Activated naive CD8-positive, alpha-beta T cell treated with anti-CD3 and anti-CD28 coated beads, Interleukin-2, amount 50 U/mL, for 24 hours (primary cell): ENCODE measurements around the gene MAP4K4.
"Not testable (repeated sequence)": the region's sequence is repeated elsewhere in the genome, so short reads cannot be mapped to it uniquely, and the experiment has no call there.

Source experiments
- ATAC-seq: fragments of 150-1000 bp; cut with Tn5 transposase; one replicate; pipeline ENCODE4 v1.10.0; 2021
- DNase-seq: peaks from one replicate; pipeline ENCODE4 v3.0.0; 2021
- H3K27ac Mint-ChIP-seq: one replicate; pipeline ENCODE4 v1.8.0; 2021; ENCODE audit warnings: mild to moderate bottlenecking, mixed read lengths
- H3K27me3 Mint-ChIP-seq: one replicate; pipeline ENCODE4 v1.8.0; 2021; ENCODE audit warnings: mixed read lengths
- H3K36me3 Mint-ChIP-seq: one replicate; pipeline ENCODE4 v1.8.0; 2021; ENCODE audit warnings: low read depth, mixed read lengths
- H3K4me1 Mint-ChIP-seq: one replicate; pipeline ENCODE4 v1.8.0; 2021; ENCODE audit warnings: mixed read lengths
- H3K4me3 Mint-ChIP-seq: one replicate; pipeline ENCODE4 v1.8.0; 2021; ENCODE audit warnings: mild to moderate bottlenecking, moderate library complexity, mixed read lengths
- H3K9me3 Mint-ChIP-seq: one replicate; pipeline ENCODE4 v1.8.0; 2021; ENCODE audit warnings: mixed read lengths

Gene MAP4K4

GRCh38 chr2:101769726-101770125 is 72.2 kb downstream of the MAP4K4 start:
- not testable (repeated sequence) for H3K27me3 Mint-ChIP-seq, H3K27ac Mint-ChIP-seq, DNase-seq, H3K9me3 Mint-ChIP-seq, ATAC-seq, H3K36me3 Mint-ChIP-seq, H3K4me3 Mint-ChIP-seq
- H3K4me1 Mint-ChIP-seq = peaks cover 92% of the 10 kb centered on the region

DNA sequence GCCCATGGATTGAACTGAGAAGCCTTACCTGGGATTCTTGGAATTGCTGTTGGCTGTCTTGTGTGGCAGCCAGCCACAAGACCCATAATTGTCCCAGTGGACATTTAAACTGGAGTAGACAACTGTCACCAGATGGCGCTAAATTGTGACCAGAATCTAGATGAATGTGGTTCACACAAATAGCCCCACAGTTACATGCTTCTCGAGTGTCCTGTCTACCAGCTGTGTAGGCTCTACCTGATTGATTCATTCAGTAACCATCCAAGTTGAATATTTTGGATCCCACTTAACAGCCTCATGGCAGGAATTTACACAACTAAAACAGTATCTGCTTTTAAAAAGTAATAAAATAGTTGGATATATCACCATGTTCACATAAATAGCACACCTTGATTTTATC is 73.2 kb downstream of the MAP4K4 start:
- Mint-ChIP-seq H3K36me3 (no peaks in the 10 kb centered on the region), H3K9me3 (no peaks in the 10 kb centered on the region), H3K4me1 (peaks cover 92% of the 10 kb centered on the region), H3K4me3 (no peak overlapping the region), H3K27ac (peak overlapping the region; percentile 60), H3K27me3 (no peaks in the 10 kb centered on the region)
- ATAC-seq = no peak
- no peak for DNase-seq

DNA sequence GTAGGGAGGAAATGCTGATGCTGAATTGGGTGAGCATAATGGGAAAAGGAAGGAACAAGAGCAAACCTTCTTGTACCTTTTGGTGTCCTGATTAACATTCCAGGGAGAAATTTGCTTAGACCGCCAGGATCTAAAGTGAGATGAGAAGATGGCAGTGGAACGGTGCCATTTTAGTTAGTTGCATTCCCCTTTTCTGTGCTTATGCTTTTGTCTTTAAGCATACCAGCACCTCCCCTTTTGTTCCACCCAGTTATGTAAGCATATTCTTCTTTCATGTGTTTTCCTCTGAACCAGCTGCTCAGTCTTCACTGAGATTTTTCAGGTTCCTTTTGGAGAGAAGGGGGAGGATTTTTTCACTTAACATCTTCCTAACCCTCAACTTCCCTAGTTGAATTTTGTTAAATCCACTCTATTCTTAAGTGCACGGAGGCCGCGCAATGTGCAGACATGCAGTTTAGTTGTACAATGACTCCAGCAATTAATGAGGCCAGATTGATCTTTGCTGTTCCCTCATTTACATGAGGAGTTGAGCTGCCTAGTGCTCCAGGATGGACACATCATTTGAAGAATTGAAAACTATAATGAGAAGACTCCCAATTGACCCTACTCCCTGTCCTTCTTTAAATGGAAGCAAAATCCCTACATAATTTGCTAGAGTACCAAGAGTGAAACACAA is 73.9 kb downstream of the MAP4K4 start:
- Mint-ChIP-seq H3K9me3 (no peaks in the 10 kb centered on the region), H3K27me3 (no peaks in the 10 kb centered on the region), H3K4me3 (no peak overlapping the region), H3K27ac (no peak overlapping the region), H3K36me3 (no peaks in the 10 kb centered on the region), H3K4me1 (peaks cover 89% of the 10 kb centered on the region)
- DNase-seq (no peak), ATAC-seq (no peak)

GRCh38 chr2:101771910-101772321 is 74.4 kb downstream of the MAP4K4 start:
- no peak for DNase-seq
- no peak for ATAC-seq
- Mint-ChIP-seq H3K4me1 (peaks cover 85% of the 10 kb centered on the region), H3K4me3 (no peak overlapping the region), H3K27ac (no peak overlapping the region), H3K36me3 (no peaks in the 10 kb centered on the region), H3K9me3 (no peaks in the 10 kb centered on the region), H3K27me3 (no peaks in the 10 kb centered on the region)

DNA sequence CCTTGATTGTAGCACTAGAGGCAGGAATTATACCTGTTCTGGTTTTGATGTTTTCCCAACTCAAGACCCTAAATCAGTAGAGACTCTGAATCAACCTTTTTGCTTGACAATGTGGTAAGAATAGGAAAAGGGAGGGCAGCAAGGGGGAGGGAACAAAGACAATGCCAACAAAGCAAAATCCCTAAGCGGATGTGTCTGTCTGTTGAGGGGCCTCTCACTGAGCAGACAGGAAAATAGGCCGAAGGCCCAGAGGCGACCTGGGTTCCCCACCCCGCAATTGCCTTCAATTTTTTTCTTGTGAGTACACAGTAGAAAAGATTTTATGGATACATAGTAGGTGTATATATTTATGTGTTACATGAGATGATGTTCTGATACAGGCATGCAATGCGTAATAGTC is 75.6 kb downstream of the MAP4K4 start:
- Mint-ChIP-seq H3K27me3 (no peaks in the 10 kb centered on the region), H3K4me1 (peaks cover 85% of the 10 kb centered on the region), H3K9me3 (no peaks in the 10 kb centered on the region), H3K27ac (no peak overlapping the region), H3K4me3 (no peak overlapping the region), H3K36me3 (no peaks in the 10 kb centered on the region)
- DNase-seq = no peak
- ATAC-seq = no peak

DNA sequence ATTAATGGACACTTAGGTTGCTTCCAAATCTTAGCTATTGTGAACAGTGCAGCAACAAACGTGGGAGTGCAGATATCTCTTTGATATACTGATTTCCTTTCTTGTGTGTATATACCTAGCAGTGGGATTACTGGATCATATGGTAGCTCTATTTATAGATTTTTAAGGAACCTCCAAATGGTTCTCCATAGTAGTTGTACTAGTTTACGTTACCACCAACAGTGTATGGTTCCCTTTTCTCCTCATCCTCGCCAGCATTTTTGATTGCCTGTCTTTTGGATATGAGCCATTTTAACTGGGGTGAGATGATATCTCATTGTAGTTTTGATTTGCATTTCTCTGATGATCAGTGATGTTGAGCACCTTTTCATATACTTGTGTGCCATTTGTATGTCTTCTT is 76.5 kb downstream of the MAP4K4 start:
- H3K27me3 Mint-ChIP-seq, ATAC-seq, H3K9me3 Mint-ChIP-seq, DNase-seq, H3K36me3 Mint-ChIP-seq, H3K4me3 Mint-ChIP-seq, H3K27ac Mint-ChIP-seq: not testable (repeated sequence)
- H3K4me1 Mint-ChIP-seq = peaks cover 84% of the 10 kb centered on the region

DNA sequence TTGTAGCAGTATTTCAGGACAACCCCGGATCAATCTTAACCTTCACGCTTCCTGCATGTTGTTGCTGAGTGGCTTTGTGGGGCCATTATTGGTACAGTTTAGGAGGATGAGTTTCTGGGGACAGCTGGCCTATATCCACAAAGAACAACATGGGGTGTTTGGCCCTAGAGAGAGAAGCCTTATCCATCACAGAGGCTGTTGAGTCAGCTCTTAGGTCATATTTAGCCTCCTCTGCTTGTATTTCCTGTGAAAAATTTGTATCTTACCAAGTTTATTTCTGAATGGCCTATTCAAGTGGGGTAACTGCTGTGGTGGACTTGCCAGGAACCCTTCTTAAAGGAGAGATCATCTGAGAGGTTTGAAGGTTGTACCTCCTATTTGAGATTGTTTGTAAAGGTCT is 77.6 kb downstream of the MAP4K4 start:
- H3K4me1 Mint-ChIP-seq = peaks cover 84% of the 10 kb centered on the region
- DNase-seq (no peak), ATAC-seq (no peak)
- H3K27ac Mint-ChIP-seq = no peak overlapping the region
- H3K36me3 Mint-ChIP-seq = no peaks in the 10 kb centered on the region
- no peaks in the 10 kb centered on the region for H3K27me3 Mint-ChIP-seq
- no peaks in the 10 kb centered on the region for H3K9me3 Mint-ChIP-seq
- no peak overlapping the region for H3K4me3 Mint-ChIP-seq

- no peak overlapping the region for H3K27ac Mint-ChIP-seq
- ATAC-seq = no peak
- DNase-seq = no peak
- no peaks in the 10 kb centered on the region for H3K9me3 Mint-ChIP-seq
- H3K4me3 Mint-ChIP-seq = no peak overlapping the region
- H3K36me3 Mint-ChIP-seq = no peaks in the 10 kb centered on the region
- no peaks in the 10 kb centered on the region for H3K27me3 Mint-ChIP-seq
- peaks cover 87% of the 10 kb centered on the region for H3K4me1 Mint-ChIP-seq
Observed at GRCh38 chr2:101775636-101776035, 78.1 kb downstream of the MAP4K4 start.

- no peaks in the 10 kb centered on the region for H3K36me3 Mint-ChIP-seq
- no peak overlapping the region for H3K27ac Mint-ChIP-seq
- peaks cover 85% of the 10 kb centered on the region for H3K4me1 Mint-ChIP-seq
- no peak overlapping the region for H3K4me3 Mint-ChIP-seq
- ATAC-seq (no peak), DNase-seq (no peak)
- no peaks in the 10 kb centered on the region for H3K27me3 Mint-ChIP-seq
- H3K9me3 Mint-ChIP-seq = no peaks in the 10 kb centered on the region
Observed at GRCh38 chr2:101776172-101777043, 78.9 kb downstream of the MAP4K4 start.

GRCh38 chr2:101777337-101777736 is 79.8 kb downstream of the MAP4K4 start:
- no peaks in the 10 kb centered on the region for H3K9me3 Mint-ChIP-seq
- no peak for DNase-seq
- H3K27ac Mint-ChIP-seq = no peak overlapping the region
- ATAC-seq = no peak
- H3K36me3 Mint-ChIP-seq = no peaks in the 10 kb centered on the region
- H3K4me3 Mint-ChIP-seq = no peak overlapping the region
- H3K27me3 Mint-ChIP-seq = no peaks in the 10 kb centered on the region
- peaks cover 85% of the 10 kb centered on the region for H3K4me1 Mint-ChIP-seq

GRCh38 chr2:101778102-101778501 is 80.6 kb downstream of the MAP4K4 start:
- no peak overlapping the region for H3K4me3 Mint-ChIP-seq
- H3K36me3 Mint-ChIP-seq = no peaks in the 10 kb centered on the region
- DNase-seq (no peak), ATAC-seq (no peak)
- H3K27me3 Mint-ChIP-seq = no peaks in the 10 kb centered on the region
- H3K4me1 Mint-ChIP-seq = peaks cover 85% of the 10 kb centered on the region
- no peak overlapping the region for H3K27ac Mint-ChIP-seq
- H3K9me3 Mint-ChIP-seq = no peaks in the 10 kb centered on the region

- H3K4me1 Mint-ChIP-seq = peaks cover 82% of the 10 kb centered on the region
- ATAC-seq (no peak), DNase-seq (no peak)
- H3K27ac Mint-ChIP-seq = no peak overlapping the region
- no peaks in the 10 kb centered on the region for H3K27me3 Mint-ChIP-seq
- H3K4me3 Mint-ChIP-seq = no peak overlapping the region
- H3K9me3 Mint-ChIP-seq = no peaks in the 10 kb centered on the region
- peaks cover 2% of the 10 kb centered on the region for H3K36me3 Mint-ChIP-seq
Observed at GRCh38 chr2:101779190-101779589, 81.7 kb downstream of the MAP4K4 start.

DNA sequence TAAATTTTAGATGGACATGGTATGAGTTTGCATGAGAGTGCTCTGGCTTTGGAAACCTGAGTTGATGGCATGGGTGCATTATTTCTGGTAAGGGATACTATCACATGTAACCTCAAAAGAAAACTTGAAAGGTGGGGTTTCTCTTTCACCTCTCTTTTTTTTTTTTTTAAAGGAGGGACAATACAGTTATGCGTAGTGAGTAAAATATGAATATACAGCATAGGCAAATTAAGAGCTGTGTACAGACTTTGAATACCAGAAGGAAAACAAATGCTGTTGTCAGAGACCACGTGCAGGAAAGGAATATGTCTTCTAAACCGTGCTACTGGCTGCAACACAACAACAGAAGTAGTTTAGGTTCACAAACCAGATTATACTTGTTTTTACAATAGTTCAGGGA is 82.1 kb downstream of the MAP4K4 start:
- Mint-ChIP-seq H3K36me3 (peaks cover 2% of the 10 kb centered on the region), H3K27ac (no peak overlapping the region)

DNA sequence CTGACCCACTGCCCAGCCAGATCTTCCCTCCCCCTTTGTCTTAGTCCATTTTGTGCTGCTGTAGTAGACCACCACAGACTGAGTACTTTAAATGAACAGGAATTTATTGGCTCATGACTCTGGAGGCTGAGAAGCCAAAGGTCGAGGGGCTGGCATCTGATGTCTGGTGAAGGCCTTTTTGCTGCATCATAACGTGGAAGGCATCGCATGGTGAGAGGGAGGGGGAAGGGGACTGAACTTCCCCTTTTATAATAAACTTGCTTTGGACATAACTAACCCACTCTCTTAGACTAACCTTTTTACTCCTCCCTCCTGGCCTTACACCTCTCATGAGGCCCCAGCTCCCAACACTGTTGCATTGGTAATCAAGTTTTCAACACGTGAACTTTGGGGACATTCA is 83.8 kb downstream of the MAP4K4 start:
- Mint-ChIP-seq H3K9me3 (no peaks in the 10 kb centered on the region), H3K36me3 (peaks cover 2% of the 10 kb centered on the region), H3K4me3 (peak overlapping the region; percentile 44), H3K27me3 (no peaks in the 10 kb centered on the region), H3K4me1 (peaks cover 77% of the 10 kb centered on the region), H3K27ac (peak overlapping the region; percentile 51)
- DNase-seq = no peak
- peak; percentile 16 for ATAC-seq

More for the DNA sequence above, 82.1 kb downstream of the MAP4K4 start:
- peak; percentile 29 for ATAC-seq
- no peak for DNase-seq
- no peaks in the 10 kb centered on the region for H3K9me3 Mint-ChIP-seq
- H3K27me3 Mint-ChIP-seq = no peaks in the 10 kb centered on the region
- peaks cover 78% of the 10 kb centered on the region for H3K4me1 Mint-ChIP-seq
- H3K4me3 Mint-ChIP-seq = no peak overlapping the region

GRCh38 chr2:101781791-101782426 is 84.4 kb downstream of the MAP4K4 start:
- no peaks in the 10 kb centered on the region for H3K27me3 Mint-ChIP-seq
- no peak for DNase-seq
- peaks cover 82% of the 10 kb centered on the region for H3K4me1 Mint-ChIP-seq
- H3K4me3 Mint-ChIP-seq = peak overlapping the region; percentile 44
- H3K27ac Mint-ChIP-seq = peak overlapping the region; percentile 51
- H3K36me3 Mint-ChIP-seq = peaks cover 2% of the 10 kb centered on the region
- H3K9me3 Mint-ChIP-seq = no peaks in the 10 kb centered on the region
- ATAC-seq = peak; percentile 48
